ENCODE measurements around the gene FOXS1. TPM values are rescaled to one million over a fixed set of nuclear protein-coding genes. Genes with fewer than 3 reads are reported as not detected.

FOXS1 gene
- total RNA-seq, 1 donor from 2014 or later, result not detected

DNA sequence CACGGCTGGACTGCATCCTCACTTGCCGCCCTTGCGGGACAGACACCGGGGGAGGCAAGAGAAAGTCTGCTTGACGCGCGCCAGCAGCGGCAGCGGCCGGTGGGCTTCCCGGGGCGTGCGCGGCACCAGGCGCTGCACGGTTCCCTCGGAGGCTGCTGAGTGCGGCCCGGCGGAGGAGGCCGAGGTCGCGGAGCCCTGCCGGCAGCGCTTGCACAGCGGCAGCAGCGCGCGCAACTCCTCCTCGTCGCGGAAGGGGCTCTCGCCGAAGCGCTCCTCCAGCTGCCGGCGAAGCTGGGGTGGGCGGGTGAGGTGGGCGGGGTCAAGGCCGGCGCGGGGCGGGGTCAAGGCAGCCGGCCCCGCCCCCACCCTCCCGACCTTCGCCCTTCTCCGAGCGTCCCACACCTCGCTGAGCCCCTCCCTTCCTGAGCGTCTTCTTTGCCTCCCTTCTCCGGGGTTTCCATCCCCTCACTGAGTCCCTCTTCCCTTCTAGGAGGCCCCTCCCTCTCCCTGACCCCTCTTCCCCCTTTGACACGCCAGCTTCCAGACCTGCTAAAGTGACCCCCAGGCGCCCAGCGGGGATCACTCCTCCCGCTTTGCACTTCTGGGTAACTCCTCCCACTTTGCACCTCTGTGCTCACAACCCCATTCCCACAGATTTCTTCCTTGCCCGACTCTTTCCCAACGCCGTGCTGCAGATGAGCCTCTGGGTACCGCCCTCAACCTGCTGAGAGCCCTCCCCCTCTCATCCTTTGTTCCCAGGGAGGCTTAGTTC is 16.2 kb upstream of the FOXS1 start:
- H3K27me3 Mint-ChIP-seq (ENCODE audit: insufficient read depth, low read depth), result peaks cover 14% of the 10 kb centered on the region
- DNase-seq (ENCODE audit: low spot score), result peak; percentile 96
- Histone ChIP-seq H3K4me1 (peaks cover 11% of the 10 kb centered on the region), H3F3A (ENCODE audit: low read depth) (peaks cover 28% of the 10 kb centered on the region), H3K36me3 (no peaks in the 10 kb centered on the region), H3K9ac (peak overlapping the region; percentile 43), H3K4me2 (peak overlapping the region; percentile 96), H3K4me3 (peak overlapping the region; percentile 83), H4K20me1 (ENCODE audit: low read depth) (no peaks in the 10 kb centered on the region), H3K9me3 (ENCODE audit: low read depth) (no peaks in the 10 kb centered on the region), H3K27me3 (peaks cover 6% of the 10 kb centered on the region), H3K79me2 (ENCODE audit: low read depth) (no peaks in the 10 kb centered on the region), H3K27ac (no peak overlapping the region), H2AFZ (replicated peaks) (peak overlapping the region; percentile 69)
- H3K36me3 Mint-ChIP-seq, result no peaks in the 10 kb centered on the region
- peak overlapping the region; percentile 89 for H3K4me3 Mint-ChIP-seq
- no peaks in the 10 kb centered on the region for H3K9me3 Mint-ChIP-seq
- peak overlapping the region; percentile 88 for H3K27ac Mint-ChIP-seq
- H3K4me1 Mint-ChIP-seq, result peaks cover 35% of the 10 kb centered on the region
- TF ChIP-seq EZH2 (IDR thresholded peaks at IDR 0.05), result no peak
- TF ChIP-seq EZH2phosphoT487 (IDR thresholded peaks at IDR 0.05), result no peak
- TF ChIP-seq, protein P1, sequence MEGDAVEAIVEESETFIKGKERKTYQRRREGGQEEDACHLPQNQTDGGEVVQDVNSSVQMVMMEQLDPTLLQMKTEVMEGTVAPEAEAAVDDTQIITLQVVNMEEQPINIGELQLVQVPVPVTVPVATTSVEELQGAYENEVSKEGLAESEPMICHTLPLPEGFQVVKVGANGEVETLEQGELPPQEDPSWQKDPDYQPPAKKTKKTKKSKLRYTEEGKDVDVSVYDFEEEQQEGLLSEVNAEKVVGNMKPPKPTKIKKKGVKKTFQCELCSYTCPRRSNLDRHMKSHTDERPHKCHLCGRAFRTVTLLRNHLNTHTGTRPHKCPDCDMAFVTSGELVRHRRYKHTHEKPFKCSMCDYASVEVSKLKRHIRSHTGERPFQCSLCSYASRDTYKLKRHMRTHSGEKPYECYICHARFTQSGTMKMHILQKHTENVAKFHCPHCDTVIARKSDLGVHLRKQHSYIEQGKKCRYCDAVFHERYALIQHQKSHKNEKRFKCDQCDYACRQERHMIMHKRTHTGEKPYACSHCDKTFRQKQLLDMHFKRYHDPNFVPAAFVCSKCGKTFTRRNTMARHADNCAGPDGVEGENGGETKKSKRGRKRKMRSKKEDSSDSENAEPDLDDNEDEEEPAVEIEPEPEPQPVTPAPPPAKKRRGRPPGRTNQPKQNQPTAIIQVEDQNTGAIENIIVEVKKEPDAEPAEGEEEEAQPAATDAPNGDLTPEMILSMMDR (IDR thresholded peaks at IDR 0.05), result peak; percentile 6

DNA sequence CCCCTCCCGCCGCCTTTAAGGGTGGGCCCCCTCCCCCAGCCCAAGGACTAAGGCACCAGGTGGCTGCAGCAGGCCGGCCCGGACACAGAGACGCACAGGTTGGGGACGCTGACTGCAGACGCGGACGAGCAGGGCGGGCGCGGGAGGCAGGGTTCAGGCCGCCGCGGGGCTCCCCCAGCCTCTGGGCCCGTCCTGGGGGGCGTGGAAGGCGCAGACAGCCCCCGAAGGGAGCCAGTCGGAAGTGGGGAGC is 15.7 kb upstream of the FOXS1 start:
- H3K36me3 ChIP-seq, result no peaks in the 10 kb centered on the region
- DNase-seq (ENCODE audit: low spot score), result no peak

DNA sequence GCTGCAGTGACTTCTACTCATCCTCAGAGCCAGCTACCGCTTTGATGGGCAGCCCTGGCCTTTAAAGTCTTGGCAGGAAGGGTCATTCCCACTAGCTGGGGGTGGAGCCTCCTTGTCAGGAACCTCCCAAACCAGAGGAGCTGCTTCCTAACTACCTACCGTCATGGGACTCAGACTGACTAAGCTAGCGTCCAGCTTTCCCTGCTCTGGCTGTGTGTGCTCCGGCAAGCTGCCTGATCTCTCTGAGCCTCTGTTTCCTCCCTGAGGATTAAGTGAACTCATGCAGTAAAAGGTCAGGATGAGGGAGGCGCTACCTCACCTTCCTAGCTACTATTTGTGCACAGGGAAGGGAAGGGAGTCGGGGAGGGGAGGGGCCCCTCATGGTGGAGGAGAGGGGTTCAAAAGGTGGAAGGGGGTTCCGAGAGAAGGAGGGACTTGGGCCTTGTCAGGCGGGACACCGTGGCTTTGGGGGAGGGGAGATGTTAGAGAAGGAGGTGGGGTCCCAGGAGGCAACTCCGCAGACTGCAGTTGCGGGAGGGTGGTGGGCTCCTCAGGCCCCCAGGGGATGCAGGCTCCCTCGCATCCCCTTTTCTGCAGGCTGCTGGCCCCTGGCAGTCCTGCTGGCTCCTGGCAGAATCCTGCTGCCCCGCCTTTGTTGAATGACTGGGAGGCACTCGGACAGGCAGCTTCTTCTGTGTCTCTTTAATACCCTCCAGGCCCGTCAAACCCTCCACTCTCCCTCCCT is 15.2 kb upstream of the FOXS1 start:
- Histone ChIP-seq H2AFZ (replicated peaks) (peak overlapping the region; percentile 54), H3F3A (ENCODE audit: low read depth) (peaks cover 28% of the 10 kb centered on the region), H3K9ac (peak overlapping the region; percentile 43), H3K9me3 (ENCODE audit: low read depth) (no peaks in the 10 kb centered on the region), H4K20me1 (ENCODE audit: low read depth) (no peaks in the 10 kb centered on the region), H3K36me3 (no peaks in the 10 kb centered on the region), H3K4me3 (peak overlapping the region; percentile 83), H3K27me3 (peaks cover 6% of the 10 kb centered on the region), H3K4me1 (peaks cover 11% of the 10 kb centered on the region), H3K27ac (no peak overlapping the region), H3K4me2 (peak overlapping the region; percentile 96), H3K79me2 (ENCODE audit: low read depth) (no peaks in the 10 kb centered on the region)
- peaks cover 30% of the 10 kb centered on the region for H3K4me1 Mint-ChIP-seq
- no peak for TF ChIP-seq EZH2 (IDR thresholded peaks at IDR 0.05)
- H3K36me3 Mint-ChIP-seq, result no peaks in the 10 kb centered on the region
- peak overlapping the region; percentile 82 for H3K4me3 Mint-ChIP-seq
- DNase-seq (ENCODE audit: low spot score), result peak; percentile 87
- H3K27ac Mint-ChIP-seq, result no peak overlapping the region
- no peaks in the 10 kb centered on the region for H3K9me3 Mint-ChIP-seq
- peaks cover 6% of the 10 kb centered on the region for H3K27me3 Mint-ChIP-seq (ENCODE audit: insufficient read depth, low read depth)

More for the DNA sequence above, 15.7 kb upstream of the FOXS1 start:
- Histone ChIP-seq H4K20me1 (ENCODE audit: low read depth) (no peaks in the 10 kb centered on the region), H3K4me3 (peak overlapping the region; percentile 83), H3K79me2 (ENCODE audit: low read depth) (no peaks in the 10 kb centered on the region), H3K27me3 (peaks cover 6% of the 10 kb centered on the region), H3K4me2 (peak overlapping the region; percentile 96), H3K9ac (peak overlapping the region; percentile 43), H3K27ac (no peak overlapping the region), H3K4me1 (peaks cover 11% of the 10 kb centered on the region), H3F3A (ENCODE audit: low read depth) (peaks cover 28% of the 10 kb centered on the region), H2AFZ (replicated peaks) (peak overlapping the region; percentile 54), H3K9me3 (ENCODE audit: low read depth) (no peaks in the 10 kb centered on the region)
- peaks cover 11% of the 10 kb centered on the region for H3K27me3 Mint-ChIP-seq (ENCODE audit: insufficient read depth, low read depth)
- H3K36me3 Mint-ChIP-seq, result no peaks in the 10 kb centered on the region
- no peaks in the 10 kb centered on the region for H3K9me3 Mint-ChIP-seq
- H3K4me3 Mint-ChIP-seq, result peak overlapping the region; percentile 82
- TF ChIP-seq EZH2phosphoT487 (IDR thresholded peaks at IDR 0.05), result no peak
- TF ChIP-seq EZH2 (IDR thresholded peaks at IDR 0.05), result no peak
- TF ChIP-seq, protein P1 (IDR thresholded peaks at IDR 0.05), result no peak
- peaks cover 35% of the 10 kb centered on the region for H3K4me1 Mint-ChIP-seq
- H3K27ac Mint-ChIP-seq, result no peak overlapping the region

DNA sequence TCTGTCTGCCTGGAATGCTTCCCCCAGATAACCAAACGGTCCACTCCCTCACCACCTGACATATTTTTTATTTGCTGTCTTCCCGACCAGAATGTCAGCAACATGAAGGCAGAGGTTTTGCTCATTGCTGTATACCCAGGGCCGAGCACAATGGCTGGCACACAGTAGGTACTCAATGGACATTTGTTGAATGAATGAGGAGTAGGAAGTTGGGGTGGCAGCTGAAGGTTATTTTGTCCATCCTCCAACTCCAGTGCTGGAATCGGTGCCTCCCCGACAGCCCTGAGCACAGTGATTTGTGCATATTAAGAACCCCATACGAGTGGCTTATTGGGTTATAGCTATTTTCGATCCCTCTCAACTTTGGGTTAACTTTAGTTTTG is 14.6 kb upstream of the FOXS1 start:
- H3K27ac Mint-ChIP-seq, result no peak overlapping the region
- Histone ChIP-seq H3K79me2 (ENCODE audit: low read depth) (no peaks in the 10 kb centered on the region), H3K4me3 (peak overlapping the region; percentile 83), H3K36me3 (no peaks in the 10 kb centered on the region), H4K20me1 (ENCODE audit: low read depth) (no peaks in the 10 kb centered on the region), H3K4me1 (peaks cover 11% of the 10 kb centered on the region), H3F3A (ENCODE audit: low read depth) (peaks cover 28% of the 10 kb centered on the region), H2AFZ (replicated peaks) (no peak overlapping the region), H3K27me3 (peaks cover 6% of the 10 kb centered on the region), H3K9ac (no peak overlapping the region), H3K4me2 (peak overlapping the region; percentile 96), H3K9me3 (ENCODE audit: low read depth) (no peaks in the 10 kb centered on the region), H3K27ac (no peak overlapping the region)
- peak overlapping the region; percentile 82 for H3K4me3 Mint-ChIP-seq
- H3K4me1 Mint-ChIP-seq, result peaks cover 25% of the 10 kb centered on the region
- TF ChIP-seq EZH2phosphoT487 (IDR thresholded peaks at IDR 0.05) (no peak), EZH2 (IDR thresholded peaks at IDR 0.05) (no peak)
- TF ChIP-seq, protein P1 (IDR thresholded peaks at IDR 0.05), result no peak
- no peaks in the 10 kb centered on the region for H3K36me3 Mint-ChIP-seq
- no peak for DNase-seq (ENCODE audit: low spot score)
- peaks cover 6% of the 10 kb centered on the region for H3K27me3 Mint-ChIP-seq (ENCODE audit: insufficient read depth, low read depth)
- no peaks in the 10 kb centered on the region for H3K9me3 Mint-ChIP-seq

Measured in neural progenitor cell (in vitro differentiated cells).